OCI-LY1 (cell line): ENCODE results near the gene CHST13.

ENCODE experiments used
- CTCF ChIP-seq: fragments of 200-600 bp; sonication (generic), shearing (Covaris generic); IDR thresholded peaks from 2 replicates; pipeline ENCODE4 v1.5.1; 2017; ENCODE audit warnings: mild to moderate bottlenecking, antibody characterized with exemption, low read length, moderate library complexity, mixed read lengths
- EZH2 ChIP-seq: fragments of 200-600 bp; sonication (generic), shearing (Covaris generic); IDR thresholded peaks from 2 replicates; pipeline ENCODE4 v1.8.0; 2017; ENCODE audit warnings: borderline replicate concordance, mixed run types, mild to moderate bottlenecking, antibody characterized with exemption, low read length, moderate library complexity, mixed read lengths

- TF ChIP-seq EZH2 (no peak), CTCF (no peak)
Measured at GRCh38 chr3:126491221-126492013, 32.5 kb upstream of the CHST13 start.
